ENCODE results near the gene AFF3. TPM values are rescaled to one million over a fixed set of nuclear protein-coding genes. Genes with fewer than 3 reads are reported as not detected.

The AFF3 gene
- total and polyA plus RNA-seq, 2 of the 13 experiments (the other 11 are each of a cell fraction or from before 2014, with no cell fraction given), result not detected

- POLR2A ChIA-PET, result no interaction called here
Observed at GRCh38 chr2:100034431-100034830, 108.0 kb downstream of the AFF3 start.

More at GRCh38 chr2:100034431-100034830, 108.0 kb downstream of the AFF3 start:
- H3K9ac ChIP-seq (ENCODE audit: insufficient read depth, low read depth, low read length), result no peak overlapping the region
- intact Hi-C loops (cut with micrococcal nuclease; ENCODE audit: unreplicated experiment), result no loop called here
- H3K4me1 ChIP-seq (ENCODE audit: insufficient read depth, low read length), result peaks cover 12% of the 10 kb centered on the region; the same call in 1 of the 2 replicates
- H3K36me3 ChIP-seq (replicated peaks in 1 of 2; ENCODE audit: control insufficient read depth in 1 of 2, insufficient read depth in 2 of 2, low read length in 2 of 2), result no peaks in the 10 kb centered on the region
- CTCF ChIA-PET (ENCODE audit: low intra/inter-chr PET ratio, low total read pairs), result no interaction called here
- H3K4me2 ChIP-seq (ENCODE audit: low read depth, low read length), result no peak overlapping the region
- H4K20me1 ChIP-seq (ENCODE audit: insufficient read depth, low read length), result no peaks in the 10 kb centered on the region
- in situ Hi-C loops (cut with HindIII; ENCODE audit: extremely low pct_ligation_motif_present, low pct_unique_long_range_greater_than_20kb), result no loop called here
- ATAC-seq (no peak), DNase-seq (ENCODE audit: low spot score) (no peak), FAIRE-seq (no peak)
- BruUV-seq (replicated peaks), result no TSS peak
- no peaks in the 10 kb centered on the region for H3K9me3 ChIP-seq (ENCODE audit: low read length)
- H2AFZ ChIP-seq (ENCODE audit: low read length), result no peak overlapping the region
- no peaks in the 10 kb centered on the region for H3K79me2 ChIP-seq (ENCODE audit: insufficient read depth, low read length)
- no peak overlapping the region for H3K4me3 ChIP-seq (replicated peaks in 1 of 3; ENCODE audit: insufficient read depth in 1 of 3, low read depth in 2 of 3, low read length in 3 of 3)
- no peak overlapping the region for H3K27ac ChIP-seq (ENCODE audit: extremely low read length, insufficient read depth, low read length)
- H3K27me3 ChIP-seq (ENCODE audit: control insufficient read depth in 1 of 2, insufficient read depth in 2 of 2, low read length in 2 of 2), result no peaks in the 10 kb centered on the region
- TF ChIP-seq ZNF24 (IDR thresholded peaks at IDR 0.05) (no peak), ZBTB7A (CRISPR knock-in tag; IDR thresholded peaks at IDR 0.05) (no peak), ZNF550 (CRISPR knock-in tag; IDR thresholded peaks at IDR 0.05; ENCODE audit: borderline replicate concordance) (no peak), MED8 (CRISPR knock-in tag; IDR thresholded peaks at IDR 0.05; ENCODE audit: insufficient replicate concordance) (no peak), ZNF616 (CRISPR knock-in tag; IDR thresholded peaks at IDR 0.05; ENCODE audit: low read depth) (no peak), GZF1 (CRISPR knock-in tag; IDR thresholded peaks at IDR 0.05) (no peak), CBX5 (CRISPR knock-in tag; IDR thresholded peaks at IDR 0.05; ENCODE audit: borderline replicate concordance) (no peak), PRMT3 (CRISPR knock-in tag; IDR thresholded peaks at IDR 0.05; ENCODE audit: borderline replicate concordance, low read depth) (no peak), SRSF9 (IDR thresholded peaks at IDR 0.05; ENCODE audit: borderline replicate concordance, insufficient read depth, low read depth, low read length, poor library complexity, severe bottlenecking) (no peak), ZNF367 (CRISPR knock-in tag; IDR thresholded peaks at IDR 0.05; ENCODE audit: borderline replicate concordance) (no peak), ZNF460 (CRISPR knock-in tag; IDR thresholded peaks at IDR 0.05; ENCODE audit: borderline replicate concordance) (no peak), DR1 (CRISPR knock-in tag; IDR thresholded peaks at IDR 0.05) (no peak), HNRNPLL (IDR thresholded peaks at IDR 0.05; ENCODE audit: low read depth, low read length, poor library complexity, severe bottlenecking) (no peak), HIVEP1 (CRISPR knock-in tag; IDR thresholded peaks at IDR 0.05) (no peak), GATA4 (IDR thresholded peaks at IDR 0.05; ENCODE audit: borderline replicate concordance, low read depth) (no peak), HOXA5 (CRISPR knock-in tag; IDR thresholded peaks at IDR 0.05) (no peak)
- TF ChIP-seq, protein P1, sequence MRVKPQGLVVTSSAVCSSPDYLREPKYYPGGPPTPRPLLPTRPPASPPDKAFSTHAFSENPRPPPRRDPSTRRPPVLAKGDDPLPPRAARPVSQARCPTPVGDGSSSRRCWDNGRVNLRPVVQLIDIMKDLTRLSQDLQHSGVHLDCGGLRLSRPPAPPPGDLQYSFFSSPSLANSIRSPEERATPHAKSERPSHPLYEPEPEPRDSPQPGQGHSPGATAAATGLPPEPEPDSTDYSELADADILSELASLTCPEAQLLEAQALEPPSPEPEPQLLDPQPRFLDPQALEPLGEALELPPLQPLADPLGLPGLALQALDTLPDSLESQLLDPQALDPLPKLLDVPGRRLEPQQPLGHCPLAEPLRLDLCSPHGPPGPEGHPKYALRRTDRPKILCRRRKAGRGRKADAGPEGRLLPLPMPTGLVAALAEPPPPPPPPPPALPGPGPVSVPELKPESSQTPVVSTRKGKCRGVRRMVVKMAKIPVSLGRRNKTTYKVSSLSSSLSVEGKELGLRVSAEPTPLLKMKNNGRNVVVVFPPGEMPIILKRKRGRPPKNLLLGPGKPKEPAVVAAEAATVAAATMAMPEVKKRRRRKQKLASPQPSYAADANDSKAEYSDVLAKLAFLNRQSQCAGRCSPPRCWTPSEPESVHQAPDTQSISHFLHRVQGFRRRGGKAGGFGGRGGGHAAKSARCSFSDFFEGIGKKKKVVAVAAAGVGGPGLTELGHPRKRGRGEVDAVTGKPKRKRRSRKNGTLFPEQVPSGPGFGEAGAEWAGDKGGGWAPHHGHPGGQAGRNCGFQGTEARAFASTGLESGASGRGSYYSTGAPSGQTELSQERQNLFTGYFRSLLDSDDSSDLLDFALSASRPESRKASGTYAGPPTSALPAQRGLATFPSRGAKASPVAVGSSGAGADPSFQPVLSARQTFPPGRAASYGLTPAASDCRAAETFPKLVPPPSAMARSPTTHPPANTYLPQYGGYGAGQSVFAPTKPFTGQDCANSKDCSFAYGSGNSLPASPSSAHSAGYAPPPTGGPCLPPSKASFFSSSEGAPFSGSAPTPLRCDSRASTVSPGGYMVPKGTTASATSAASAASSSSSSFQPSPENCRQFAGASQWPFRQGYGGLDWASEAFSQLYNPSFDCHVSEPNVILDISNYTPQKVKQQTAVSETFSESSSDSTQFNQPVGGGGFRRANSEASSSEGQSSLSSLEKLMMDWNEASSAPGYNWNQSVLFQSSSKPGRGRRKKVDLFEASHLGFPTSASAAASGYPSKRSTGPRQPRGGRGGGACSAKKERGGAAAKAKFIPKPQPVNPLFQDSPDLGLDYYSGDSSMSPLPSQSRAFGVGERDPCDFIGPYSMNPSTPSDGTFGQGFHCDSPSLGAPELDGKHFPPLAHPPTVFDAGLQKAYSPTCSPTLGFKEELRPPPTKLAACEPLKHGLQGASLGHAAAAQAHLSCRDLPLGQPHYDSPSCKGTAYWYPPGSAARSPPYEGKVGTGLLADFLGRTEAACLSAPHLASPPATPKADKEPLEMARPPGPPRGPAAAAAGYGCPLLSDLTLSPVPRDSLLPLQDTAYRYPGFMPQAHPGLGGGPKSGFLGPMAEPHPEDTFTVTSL (CRISPR knock-in tag; IDR thresholded peaks at IDR 0.05; ENCODE audit: borderline replicate concordance), result no peak
- TF ChIP-seq, protein P2, sequence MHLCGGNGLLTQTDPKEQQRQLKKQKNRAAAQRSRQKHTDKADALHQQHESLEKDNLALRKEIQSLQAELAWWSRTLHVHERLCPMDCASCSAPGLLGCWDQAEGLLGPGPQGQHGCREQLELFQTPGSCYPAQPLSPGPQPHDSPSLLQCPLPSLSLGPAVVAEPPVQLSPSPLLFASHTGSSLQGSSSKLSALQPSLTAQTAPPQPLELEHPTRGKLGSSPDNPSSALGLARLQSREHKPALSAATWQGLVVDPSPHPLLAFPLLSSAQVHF (CRISPR knock-in tag; IDR thresholded peaks at IDR 0.05), result no peak
- 40% methylated on average over 1 of the region's 1 CpG for WGBS (ENCODE audit: low lambda C conversion rate)

Data from HepG2 (cell line).